ENCODE results near the gene KRTAP10-4.

The KRTAP10-4 gene

DNA sequence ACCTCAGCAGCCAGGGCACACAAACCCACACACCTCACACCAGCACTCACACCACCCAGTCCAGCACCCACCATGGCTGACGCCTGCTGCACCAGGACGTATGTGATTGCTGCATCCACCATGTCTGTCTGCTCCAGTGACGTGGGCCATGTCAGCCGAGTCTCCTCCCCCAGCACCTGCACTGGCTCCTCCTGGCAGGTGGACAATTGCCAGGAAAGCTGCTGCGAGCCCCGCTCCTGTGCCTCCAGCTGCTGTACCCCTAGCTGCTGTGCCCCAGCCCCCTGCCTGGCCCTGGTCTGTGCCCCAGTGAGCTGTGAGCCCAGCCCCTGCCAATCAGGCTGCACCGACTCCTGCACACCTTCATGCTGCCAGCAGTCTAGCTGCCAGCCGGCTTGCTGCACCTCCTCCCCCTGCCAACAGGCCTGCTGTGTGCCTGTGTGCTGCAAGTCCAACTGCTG is 38.5 kb downstream of the KRTAP10-4 start, which contains the start of gene KRTAP10-8:
Gene KRTAP10-8 (plus strand): TSS at position 51 of the 458 bp plus-strand sequence. CDS start 22 bp downstream, at position 73.
- H3K4me3 ChIP-seq (ENCODE audit: low read depth in 1 of 2, low read length in 2 of 2), result no peak within 1 kb of the TSS
- no peak within 1 kb of the TSS for H2AFZ ChIP-seq (ENCODE audit: low read depth, low read length)
- DNase-seq (no peak), ATAC-seq (ENCODE audit: insufficient read depth, low read depth) (no peak)
- no peaks in the 10 kb centered on the region for H3K4me1 ChIP-seq (ENCODE audit: insufficient read depth, low read length)
- no peak within 1 kb of the TSS for H3K4me2 ChIP-seq (ENCODE audit: insufficient read depth, low read length)
- H3K36me3 ChIP-seq (ENCODE audit: insufficient read depth, low read length), result no peaks in the 10 kb centered on the region
- no peaks in the 10 kb centered on the region for H3K27me3 ChIP-seq (ENCODE audit: insufficient read depth, low read length, poor library complexity)
- TF ChIP-seq, protein P1, sequence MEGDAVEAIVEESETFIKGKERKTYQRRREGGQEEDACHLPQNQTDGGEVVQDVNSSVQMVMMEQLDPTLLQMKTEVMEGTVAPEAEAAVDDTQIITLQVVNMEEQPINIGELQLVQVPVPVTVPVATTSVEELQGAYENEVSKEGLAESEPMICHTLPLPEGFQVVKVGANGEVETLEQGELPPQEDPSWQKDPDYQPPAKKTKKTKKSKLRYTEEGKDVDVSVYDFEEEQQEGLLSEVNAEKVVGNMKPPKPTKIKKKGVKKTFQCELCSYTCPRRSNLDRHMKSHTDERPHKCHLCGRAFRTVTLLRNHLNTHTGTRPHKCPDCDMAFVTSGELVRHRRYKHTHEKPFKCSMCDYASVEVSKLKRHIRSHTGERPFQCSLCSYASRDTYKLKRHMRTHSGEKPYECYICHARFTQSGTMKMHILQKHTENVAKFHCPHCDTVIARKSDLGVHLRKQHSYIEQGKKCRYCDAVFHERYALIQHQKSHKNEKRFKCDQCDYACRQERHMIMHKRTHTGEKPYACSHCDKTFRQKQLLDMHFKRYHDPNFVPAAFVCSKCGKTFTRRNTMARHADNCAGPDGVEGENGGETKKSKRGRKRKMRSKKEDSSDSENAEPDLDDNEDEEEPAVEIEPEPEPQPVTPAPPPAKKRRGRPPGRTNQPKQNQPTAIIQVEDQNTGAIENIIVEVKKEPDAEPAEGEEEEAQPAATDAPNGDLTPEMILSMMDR (IDR thresholded peaks at IDR 0.05; ENCODE audit: borderline replicate concordance, extremely low read depth, low read length, poor library complexity, severe bottlenecking), result no peak
- TF ChIP-seq EZH2 (IDR thresholded peaks at IDR 0.05; ENCODE audit: borderline replicate concordance, low read depth, low read length, severe bottlenecking), result no peak
- no peaks in the 10 kb centered on the region for H3K79me2 ChIP-seq (ENCODE audit: insufficient read depth, low read length)
- peaks cover 21% of the 10 kb centered on the region for H3K9me3 ChIP-seq (ENCODE audit: insufficient read depth, low read length, severe bottlenecking)
- H3K9ac ChIP-seq (ENCODE audit: low read depth, low read length), result no peak within 1 kb of the TSS
- no peak within 1 kb of the TSS for H3K27ac ChIP-seq (ENCODE audit: low read length)
- H4K20me1 ChIP-seq (ENCODE audit: insufficient read depth, low read length), result no peaks in the 10 kb centered on the region

DNA sequence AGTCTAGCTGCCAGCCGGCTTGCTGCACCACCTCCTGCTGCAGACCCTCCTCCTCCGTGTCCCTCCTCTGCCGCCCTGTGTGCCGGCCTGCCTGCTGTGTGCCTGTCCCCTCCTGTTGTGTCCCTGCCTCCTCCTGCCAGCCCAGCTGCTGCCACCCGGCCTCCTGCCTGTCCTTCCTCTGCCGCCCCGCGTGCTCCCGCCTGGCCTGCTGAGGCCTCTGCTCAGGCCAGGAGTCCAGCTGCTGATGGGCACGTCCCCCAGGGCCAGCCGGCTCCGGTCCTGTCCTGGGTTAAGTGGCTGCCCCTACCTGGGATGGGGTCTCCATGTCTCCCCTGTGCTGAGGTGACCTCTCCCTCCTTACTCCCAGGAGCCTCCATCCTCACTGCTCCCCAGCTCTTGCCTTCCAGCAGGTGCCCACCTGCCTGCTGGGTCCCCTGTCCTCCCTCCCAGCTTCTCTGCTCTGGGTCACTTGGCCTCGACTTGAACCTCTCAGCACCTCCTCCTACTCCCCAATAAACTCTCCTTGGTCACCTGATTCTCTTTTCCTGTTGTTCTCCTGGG is 39.2 kb downstream of the KRTAP10-4 start:
- no peak overlapping the region for H3K4me3 ChIP-seq (ENCODE audit: low read depth in 1 of 2, low read length in 2 of 2)
- no peak for TF ChIP-seq EZH2 (IDR thresholded peaks at IDR 0.05; ENCODE audit: borderline replicate concordance, low read depth, low read length, severe bottlenecking)
- TF ChIP-seq, protein P1 (IDR thresholded peaks at IDR 0.05; ENCODE audit: borderline replicate concordance, extremely low read depth, low read length, poor library complexity, severe bottlenecking), result no peak
- DNase-seq (no peak), ATAC-seq (ENCODE audit: insufficient read depth, low read depth) (no peak)
- H3K27me3 ChIP-seq (ENCODE audit: insufficient read depth, low read length, poor library complexity), result no peaks in the 10 kb centered on the region
- H2AFZ ChIP-seq (ENCODE audit: low read depth, low read length), result no peak overlapping the region
- no peak overlapping the region for H3K9ac ChIP-seq (ENCODE audit: low read depth, low read length)
- H3K27ac ChIP-seq (ENCODE audit: low read length), result no peak overlapping the region
- no peaks in the 10 kb centered on the region for H3K36me3 ChIP-seq (ENCODE audit: insufficient read depth, low read length)
- H4K20me1 ChIP-seq (ENCODE audit: insufficient read depth, low read length), result no peaks in the 10 kb centered on the region
- no peak overlapping the region for H3K4me2 ChIP-seq (ENCODE audit: insufficient read depth, low read length)
- no peaks in the 10 kb centered on the region for H3K79me2 ChIP-seq (ENCODE audit: insufficient read depth, low read length)
- peaks cover 21% of the 10 kb centered on the region for H3K9me3 ChIP-seq (ENCODE audit: insufficient read depth, low read length, severe bottlenecking)
- no peaks in the 10 kb centered on the region for H3K4me1 ChIP-seq (ENCODE audit: insufficient read depth, low read length)

DNA sequence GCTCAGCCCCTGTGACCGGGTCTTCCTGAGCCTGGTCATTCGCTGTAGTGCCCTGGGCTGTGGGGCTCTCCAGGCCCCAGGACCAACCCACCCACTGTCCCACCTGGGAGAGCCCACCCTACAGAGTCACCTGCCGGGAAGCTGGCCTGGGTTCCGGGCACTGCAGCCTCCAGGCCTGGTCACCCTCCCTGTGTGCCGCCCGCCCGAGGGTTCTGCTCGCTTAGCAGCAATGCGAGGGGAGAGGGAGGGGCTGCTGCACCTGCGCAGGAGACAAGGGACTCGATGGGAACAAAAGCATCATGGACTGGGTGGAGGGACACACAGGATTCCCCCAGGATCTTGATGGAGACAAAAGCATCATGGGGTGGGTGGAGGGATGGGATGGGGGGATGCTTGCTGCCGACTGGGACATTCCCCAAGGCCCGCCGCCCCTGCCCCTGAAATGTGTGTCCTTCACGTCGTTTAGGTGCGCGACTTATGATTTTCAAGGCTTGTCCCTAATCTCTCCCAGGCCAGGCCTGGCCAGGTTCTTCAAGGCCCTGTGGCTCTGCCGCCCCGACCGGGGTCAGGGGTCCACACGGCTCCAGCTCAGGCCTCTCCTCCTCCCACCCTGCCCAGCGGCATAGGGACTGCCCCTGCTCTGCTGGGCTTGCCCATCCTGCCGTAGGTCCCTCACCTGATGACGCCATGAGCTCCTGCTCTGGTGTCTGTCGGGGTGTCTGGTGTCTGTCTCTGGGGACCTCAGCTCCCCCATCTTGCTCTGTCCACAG is 40.0 kb downstream of the KRTAP10-4 start:
- Histone ChIP-seq H3K4me1 (ENCODE audit: insufficient read depth, low read length) (no peaks in the 10 kb centered on the region), H3K4me3 (ENCODE audit: low read depth in 1 of 2, low read length in 2 of 2) (no peak overlapping the region), H3K27ac (ENCODE audit: low read length) (no peak overlapping the region), H2AFZ (ENCODE audit: low read depth, low read length) (no peak overlapping the region), H3K9me3 (ENCODE audit: insufficient read depth, low read length, severe bottlenecking) (peaks cover 21% of the 10 kb centered on the region), H3K36me3 (ENCODE audit: insufficient read depth, low read length) (no peaks in the 10 kb centered on the region), H3K9ac (ENCODE audit: low read depth, low read length) (no peak overlapping the region), H3K27me3 (ENCODE audit: insufficient read depth, low read length, poor library complexity) (no peaks in the 10 kb centered on the region), H3K79me2 (ENCODE audit: insufficient read depth, low read length) (no peaks in the 10 kb centered on the region), H4K20me1 (ENCODE audit: insufficient read depth, low read length) (no peaks in the 10 kb centered on the region), H3K4me2 (ENCODE audit: insufficient read depth, low read length) (no peak overlapping the region)
- no peak for ATAC-seq (ENCODE audit: insufficient read depth, low read depth)
- DNase-seq, result no peak
- TF ChIP-seq, protein P1 (IDR thresholded peaks at IDR 0.05; ENCODE audit: borderline replicate concordance, extremely low read depth, low read length, poor library complexity, severe bottlenecking), result no peak
- TF ChIP-seq EZH2 (IDR thresholded peaks at IDR 0.05; ENCODE audit: borderline replicate concordance, low read depth, low read length, severe bottlenecking), result no peak

All from DND-41 (cell line).